ENCODE data around the gene CCDC158.
"Not testable (repeated sequence)": the region's sequence is repeated elsewhere in the genome, so short reads cannot be mapped to it uniquely, and the experiment has no call there.

Gene CCDC158

DNA sequence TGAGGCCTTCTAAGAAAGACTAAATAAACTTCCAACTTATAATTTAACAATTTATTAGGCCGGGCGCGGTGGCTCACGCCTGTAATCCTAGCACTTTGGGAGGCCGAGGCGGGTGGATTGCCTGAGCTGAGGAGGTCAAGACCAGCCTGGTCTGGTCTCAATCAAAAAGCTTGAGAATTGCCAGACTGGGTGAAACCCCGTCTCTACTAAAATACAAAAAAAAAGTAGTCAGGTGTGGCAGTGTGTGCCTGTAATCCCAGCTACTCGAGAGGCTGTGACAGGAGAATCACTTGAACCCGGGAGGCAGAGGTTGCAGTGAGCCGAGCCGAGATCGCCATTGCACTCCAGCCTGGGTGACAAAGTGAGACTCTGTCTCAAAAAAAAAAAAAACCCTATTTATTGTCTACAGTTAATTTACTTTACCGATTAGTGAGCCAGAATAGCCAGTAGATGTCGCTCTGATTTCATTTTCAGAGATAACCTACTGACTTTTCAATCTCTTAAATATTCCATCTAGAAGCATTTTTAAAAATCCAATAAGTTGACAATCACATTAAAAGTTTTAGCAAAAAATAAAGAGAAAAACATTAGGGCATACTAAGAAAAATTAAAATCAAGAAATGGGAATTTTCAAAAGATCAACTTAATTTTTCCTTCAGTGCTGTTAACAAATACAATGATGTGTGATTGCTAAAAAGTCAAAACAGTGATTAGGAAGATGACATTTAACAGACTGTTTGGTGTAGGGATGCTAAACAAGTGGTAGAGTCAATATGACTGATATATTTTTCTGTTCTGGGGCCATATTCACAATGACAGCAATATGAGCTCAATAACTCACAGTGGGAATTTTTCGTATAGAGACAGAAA lies 9.8 kb upstream of the CCDC158 start:
- in situ Hi-C loops (cut with MboI; ENCODE audit: low sequenced_read_pairs): no loop called here

GRCh38 chr4:76429636-76430035 lies 8.7 kb upstream of the CCDC158 start:
- in situ Hi-C loops (cut with MboI; ENCODE audit: low sequenced_read_pairs): no loop called here

DNA sequence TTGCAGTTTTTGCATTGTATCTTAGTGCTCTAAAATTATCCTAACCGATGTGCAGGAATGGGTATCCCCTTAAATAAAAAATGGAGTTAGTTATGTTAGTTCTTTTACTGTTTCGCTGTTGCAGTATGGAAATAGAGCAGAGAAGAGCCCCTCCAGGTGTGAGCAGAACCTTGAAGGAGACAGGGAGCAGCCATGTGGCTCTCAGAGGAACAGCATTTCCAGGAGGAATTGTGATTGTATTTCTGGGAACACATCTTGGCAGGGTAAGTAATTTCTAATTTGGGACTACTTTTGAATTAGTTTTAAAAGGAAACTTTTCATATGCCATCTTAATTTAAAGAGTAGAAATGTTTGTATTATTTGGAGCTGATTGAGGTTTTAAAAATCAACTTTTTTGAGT lies 5.3 kb upstream of the CCDC158 start:
- in situ Hi-C loops (cut with MboI; ENCODE audit: low sequenced_read_pairs): no loop called here

- in situ Hi-C loops (cut with MboI; ENCODE audit: low sequenced_read_pairs): not testable (repeated sequence)
Measured at GRCh38 chr4:76423159-76423558, 2.2 kb upstream of the CCDC158 start.

GRCh38 chr4:76420188-76420761 lies 666 bp downstream of the CCDC158 start:
- in situ Hi-C loops (cut with MboI; ENCODE audit: low sequenced_read_pairs): no loop called here

DNA sequence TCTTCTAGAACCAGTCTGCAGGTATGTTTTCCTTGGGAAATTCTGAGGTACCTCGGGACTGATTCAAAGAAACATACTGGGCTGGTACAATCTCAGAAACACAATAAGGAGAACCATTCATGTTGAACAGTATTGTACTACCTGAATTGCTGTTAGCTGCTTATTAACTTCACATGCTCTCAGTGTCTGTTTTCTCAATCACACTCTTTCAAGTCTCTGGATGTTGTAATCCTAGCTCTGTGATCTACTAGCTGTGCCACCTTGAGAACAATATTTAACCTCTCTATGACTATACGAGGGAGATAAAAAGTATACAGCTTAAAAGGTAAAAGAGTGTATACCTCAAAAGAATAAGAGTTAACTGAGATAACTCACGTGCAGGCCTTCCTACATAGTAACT lies 10.3 kb downstream of the CCDC158 start:
- in situ Hi-C loops (cut with MboI; ENCODE audit: low sequenced_read_pairs): no loop called here

GRCh38 chr4:76407440-76408119 lies 13.4 kb downstream of the CCDC158 start:
- in situ Hi-C loops (cut with MboI; ENCODE audit: low sequenced_read_pairs): no loop called here

DNA sequence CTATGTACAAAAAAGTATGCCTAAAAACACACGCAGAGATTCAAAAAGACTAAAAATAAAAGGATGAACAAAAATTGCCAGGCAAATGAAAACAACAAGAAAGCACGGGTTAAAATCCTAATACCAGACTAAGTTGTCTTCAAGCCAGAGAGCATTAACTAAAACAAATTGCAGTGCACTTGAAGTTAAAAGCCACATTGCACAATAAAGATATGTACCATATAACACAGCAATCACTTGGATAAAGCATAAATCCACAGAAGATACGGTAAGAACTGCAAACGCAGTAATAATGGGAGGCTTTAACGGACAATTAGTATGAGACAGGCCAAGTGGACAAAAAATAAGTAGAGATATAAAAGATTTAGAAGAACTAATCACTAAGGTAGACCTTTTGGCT lies 14.9 kb downstream of the CCDC158 start:
- in situ Hi-C loops (cut with MboI; ENCODE audit: low sequenced_read_pairs): no loop called here

DNA sequence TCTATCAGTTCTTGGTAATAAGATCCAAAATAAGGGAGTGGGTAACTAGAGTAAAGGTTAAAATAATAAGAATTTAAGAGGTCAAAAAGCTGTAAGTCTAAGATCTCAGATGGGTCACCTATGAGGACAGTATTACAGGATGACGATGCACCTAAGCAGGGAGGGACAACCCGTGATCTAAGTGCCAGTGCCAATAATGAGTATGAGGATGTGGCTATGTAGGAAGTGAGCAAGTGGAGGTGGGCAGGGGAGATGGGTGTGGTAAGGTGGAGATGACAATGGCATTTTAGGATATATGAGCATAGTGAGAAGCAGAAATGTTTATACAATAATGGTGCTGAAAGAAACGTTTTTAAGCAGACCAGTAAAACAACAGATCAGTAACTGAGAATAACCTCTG lies 19.3 kb downstream of the CCDC158 start:
- in situ Hi-C loops (cut with MboI; ENCODE audit: low sequenced_read_pairs): no loop called here

- in situ Hi-C loops (cut with MboI; ENCODE audit: low sequenced_read_pairs): no loop called here
Measured at GRCh38 chr4:76388160-76388908, 32.6 kb downstream of the CCDC158 start.

GRCh38 chr4:76386566-76387305 lies 34.2 kb downstream of the CCDC158 start:
- in situ Hi-C loops (cut with MboI; ENCODE audit: low sequenced_read_pairs): no loop called here

GRCh38 chr4:76385974-76386373 lies 35.0 kb downstream of the CCDC158 start:
- in situ Hi-C loops (cut with MboI; ENCODE audit: low sequenced_read_pairs): no loop called here

GRCh38 chr4:76384052-76384451 lies 36.9 kb downstream of the CCDC158 start:
- in situ Hi-C loops (cut with MboI; ENCODE audit: low sequenced_read_pairs): no loop called here

DNA sequence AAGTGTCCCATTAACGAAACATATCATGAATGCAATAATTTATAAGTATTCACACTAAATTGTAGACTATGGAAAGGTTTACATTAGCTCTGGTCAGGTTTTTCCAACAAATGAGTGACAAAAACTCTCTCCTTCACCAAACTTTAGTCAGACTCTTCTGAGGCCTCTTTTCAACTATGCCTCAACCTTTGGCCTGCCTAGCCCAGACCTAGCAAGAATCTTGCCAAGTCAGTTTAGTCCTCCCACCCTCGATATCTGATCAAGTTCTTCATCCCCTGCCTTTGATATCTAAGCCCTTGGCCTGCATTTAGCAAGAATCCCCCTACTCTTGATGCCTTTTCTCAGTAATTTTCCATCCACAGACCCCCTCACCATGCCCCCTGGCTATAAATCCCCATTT lies 37.9 kb downstream of the CCDC158 start:
- in situ Hi-C loops (cut with MboI; ENCODE audit: low sequenced_read_pairs): no loop called here

GRCh38 chr4:76381986-76382385 lies 39.0 kb downstream of the CCDC158 start:
- in situ Hi-C loops (cut with MboI; ENCODE audit: low sequenced_read_pairs): no loop called here

- in situ Hi-C loops (cut with MboI; ENCODE audit: low sequenced_read_pairs): no loop called here
Measured at GRCh38 chr4:76380561-76380960, 40.4 kb downstream of the CCDC158 start.

GRCh38 chr4:76377911-76378310 lies 43.0 kb downstream of the CCDC158 start:
- in situ Hi-C loops (cut with MboI; ENCODE audit: low sequenced_read_pairs): loop anchor here (10.0 kb wide), 1 partner anchor 183 kb away; no protein-coding TSS in a partner anchor

- in situ Hi-C loops (cut with MboI; ENCODE audit: low sequenced_read_pairs): loop anchor here (10.0 kb wide), 1 partner anchor 183 kb away; no protein-coding TSS in a partner anchor
Measured at GRCh38 chr4:76377481-76377901, 43.5 kb downstream of the CCDC158 start.

GRCh38 chr4:76376534-76376933 lies 44.4 kb downstream of the CCDC158 start:
- in situ Hi-C loops (cut with MboI; ENCODE audit: low sequenced_read_pairs): loop anchor here (10.0 kb wide), 1 partner anchor 182 kb away; no protein-coding TSS in a partner anchor

- in situ Hi-C loops (cut with MboI; ENCODE audit: low sequenced_read_pairs): loop anchor here (10.0 kb wide), 1 partner anchor 181 kb away; no protein-coding TSS in a partner anchor
Measured at GRCh38 chr4:76375703-76376102, 45.2 kb downstream of the CCDC158 start.

Data from HL-60/S4 (cell line).